Chondrocyte (in vitro differentiated cells): ENCODE results near the gene ADCY7. TPM values are rescaled to one million over a fixed set of nuclear protein-coding genes. Genes with fewer than 3 reads are reported as not detected.

Experiments
- DNase-seq: peaks from one replicate; pipeline ENCODE4 v3.0.0; 2021; ENCODE audit warnings: mixed read lengths, low spot score
- H3K27ac Mint-ChIP-seq: one replicate; pipeline ENCODE4 v1.8.0; 2021; ENCODE audit warnings: mild to moderate bottlenecking, moderate library complexity, mixed read lengths; ENCODE audit not compliant: unreplicated experiment
- H3K27me3 Mint-ChIP-seq: 2 replicates; pipeline ENCODE4 v1.8.0; 2021; ENCODE audit warnings: low read depth, mixed read lengths
- H3K36me3 Mint-ChIP-seq: 2 replicates; pipeline ENCODE4 v1.8.0; 2021; ENCODE audit warnings: low read depth, mixed read lengths
- H3K4me1 Mint-ChIP-seq: 2 replicates; pipeline ENCODE4 v1.8.0; 2021; ENCODE audit warnings: low read depth, mild to moderate bottlenecking, mixed read lengths
- H3K4me3 Mint-ChIP-seq: one replicate; pipeline ENCODE4 v1.8.0; 2021; ENCODE audit warnings: mild to moderate bottlenecking, moderate library complexity, mixed read lengths; ENCODE audit not compliant: unreplicated experiment
- H3K9me3 Mint-ChIP-seq: 2 replicates; pipeline ENCODE4 v1.8.0; 2021; ENCODE audit warnings: low read depth, mixed read lengths
- total RNA-seq: library from RNA; stranded (reverse); gene quantifications from 3 replicates; pipeline ENCODE4 v1.2.1, GENCODE V29; 2021
- TF ChIP-seq, protein P1 (sequence below): fragments of 200-600 bp; sonication (generic); IDR thresholded peaks from 2 replicates; pipeline ENCODE4 v1.5.0; 2021; ENCODE audit warnings: antibody characterized with exemption, mild to moderate bottlenecking, moderate library complexity

The ADCY7 gene
- total RNA-seq, 1 donor from 2014 or later = 9.1 TPM

DNA sequence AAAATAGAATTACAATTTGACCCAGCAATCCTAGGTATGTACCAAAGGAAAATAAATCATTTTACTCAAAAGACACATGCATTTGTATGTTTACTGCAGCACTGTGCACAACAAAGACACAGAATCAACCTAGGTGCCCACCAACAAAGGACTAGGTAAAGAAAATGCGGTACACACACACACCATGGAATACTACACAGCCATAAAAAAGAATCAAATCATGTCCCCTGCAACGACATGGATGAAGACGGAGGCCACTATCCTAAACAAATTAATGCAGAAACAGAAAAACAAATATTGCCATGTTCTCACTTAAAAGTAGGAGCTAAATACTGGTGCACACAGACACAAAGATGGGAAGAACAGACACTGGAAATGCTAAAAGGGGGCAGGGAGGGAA is 66.2 kb downstream of the ADCY7 start:
- H3K36me3 Mint-ChIP-seq = peaks cover 15% of the 10 kb centered on the region
- H3K9me3 Mint-ChIP-seq = peaks cover 3% of the 10 kb centered on the region
- no peak for DNase-seq
- TF ChIP-seq, protein P1, sequence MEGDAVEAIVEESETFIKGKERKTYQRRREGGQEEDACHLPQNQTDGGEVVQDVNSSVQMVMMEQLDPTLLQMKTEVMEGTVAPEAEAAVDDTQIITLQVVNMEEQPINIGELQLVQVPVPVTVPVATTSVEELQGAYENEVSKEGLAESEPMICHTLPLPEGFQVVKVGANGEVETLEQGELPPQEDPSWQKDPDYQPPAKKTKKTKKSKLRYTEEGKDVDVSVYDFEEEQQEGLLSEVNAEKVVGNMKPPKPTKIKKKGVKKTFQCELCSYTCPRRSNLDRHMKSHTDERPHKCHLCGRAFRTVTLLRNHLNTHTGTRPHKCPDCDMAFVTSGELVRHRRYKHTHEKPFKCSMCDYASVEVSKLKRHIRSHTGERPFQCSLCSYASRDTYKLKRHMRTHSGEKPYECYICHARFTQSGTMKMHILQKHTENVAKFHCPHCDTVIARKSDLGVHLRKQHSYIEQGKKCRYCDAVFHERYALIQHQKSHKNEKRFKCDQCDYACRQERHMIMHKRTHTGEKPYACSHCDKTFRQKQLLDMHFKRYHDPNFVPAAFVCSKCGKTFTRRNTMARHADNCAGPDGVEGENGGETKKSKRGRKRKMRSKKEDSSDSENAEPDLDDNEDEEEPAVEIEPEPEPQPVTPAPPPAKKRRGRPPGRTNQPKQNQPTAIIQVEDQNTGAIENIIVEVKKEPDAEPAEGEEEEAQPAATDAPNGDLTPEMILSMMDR = no peak
- no peak overlapping the region for H3K4me3 Mint-ChIP-seq
- H3K4me1 Mint-ChIP-seq = peaks cover 51% of the 10 kb centered on the region
- no peak overlapping the region for H3K27ac Mint-ChIP-seq
- H3K27me3 Mint-ChIP-seq = no peaks in the 10 kb centered on the region

DNA sequence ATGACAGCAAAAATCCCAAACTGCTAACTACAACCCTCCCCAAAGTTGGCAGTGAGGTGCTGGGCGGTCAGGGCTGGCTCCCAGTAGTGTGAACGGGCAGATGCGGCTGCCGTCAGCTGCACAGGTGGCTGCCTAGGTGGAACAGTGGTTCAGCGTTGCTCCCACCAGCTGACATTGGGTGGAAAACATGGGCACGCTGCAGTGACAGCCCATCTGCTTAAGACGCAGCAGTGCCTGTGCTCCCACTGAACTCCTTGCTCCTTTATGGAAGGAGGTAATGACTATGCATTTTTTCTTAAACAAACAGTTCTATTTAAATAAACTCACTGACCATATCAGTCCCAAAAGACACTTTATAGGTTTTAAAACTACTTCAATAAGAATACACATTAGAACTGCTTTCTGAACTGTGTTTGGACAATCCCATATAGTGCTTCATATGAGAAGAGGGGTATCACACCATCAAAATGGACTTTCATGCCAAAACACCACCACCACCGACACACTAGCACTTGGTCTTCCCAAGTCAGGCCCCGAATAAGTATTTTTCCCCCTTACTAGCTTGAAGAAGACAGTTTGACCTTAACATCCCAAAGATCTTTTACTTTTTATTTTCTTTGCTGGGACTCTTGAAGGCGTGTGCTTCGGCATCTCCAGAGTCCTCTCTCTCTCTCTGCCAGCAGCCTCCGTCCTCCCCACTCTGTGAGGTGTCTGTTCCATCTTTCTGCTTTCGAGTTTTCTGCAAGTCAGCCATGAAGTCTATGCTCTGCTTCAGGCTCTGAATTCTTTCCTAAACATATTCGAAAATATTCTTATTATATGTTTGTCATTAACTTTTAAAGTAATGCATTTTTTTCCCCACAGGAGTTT is 68.0 kb downstream of the ADCY7 start:
- Mint-ChIP-seq H3K4me3 (no peak overlapping the region), H3K36me3 (peaks cover 14% of the 10 kb centered on the region), H3K4me1 (peaks cover 64% of the 10 kb centered on the region), H3K9me3 (peaks cover 3% of the 10 kb centered on the region), H3K27ac (peak overlapping the region; percentile 0), H3K27me3 (no peaks in the 10 kb centered on the region)
- TF ChIP-seq, protein P1 = no peak
- DNase-seq = no peak

DNA sequence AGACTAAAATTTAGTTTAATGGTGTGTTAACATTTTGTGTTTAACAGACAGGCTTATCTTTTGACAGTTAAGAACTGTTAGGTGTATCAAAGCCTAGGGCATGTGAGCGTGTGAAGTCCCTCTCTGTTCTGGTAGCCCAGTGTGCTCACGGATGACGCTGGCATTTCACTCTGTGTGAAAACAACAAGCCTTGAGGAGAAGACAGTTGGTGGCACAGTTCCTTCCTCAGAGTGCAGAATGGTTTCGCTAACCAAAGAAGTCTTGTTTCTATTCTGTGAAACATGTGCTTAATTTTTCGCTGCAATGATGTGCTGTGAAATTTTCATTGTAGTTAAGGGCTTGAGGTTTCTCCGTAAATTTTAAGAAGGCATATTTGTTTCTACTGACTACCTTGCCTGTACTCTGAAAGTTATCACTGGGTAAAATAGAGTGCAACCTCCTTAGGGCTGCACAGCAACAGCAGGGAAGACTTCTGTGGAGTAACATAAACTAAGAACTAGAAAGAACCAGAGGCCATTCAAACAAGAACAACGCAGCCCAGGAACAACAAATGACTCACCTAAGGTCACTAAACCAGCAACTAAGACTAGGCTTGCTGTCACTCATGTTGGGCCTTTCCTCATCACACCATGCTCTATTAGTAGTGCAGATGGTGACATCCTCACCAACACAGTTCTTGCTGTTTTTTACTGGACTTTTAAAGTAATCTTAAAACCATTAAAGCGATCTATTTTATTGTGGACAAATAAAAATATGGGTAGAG is 69.0 kb downstream of the ADCY7 start:
- peaks cover 14% of the 10 kb centered on the region for H3K36me3 Mint-ChIP-seq
- TF ChIP-seq, protein P1 = no peak
- DNase-seq = no peak
- no peaks in the 10 kb centered on the region for H3K27me3 Mint-ChIP-seq
- H3K4me1 Mint-ChIP-seq = peaks cover 56% of the 10 kb centered on the region
- no peak overlapping the region for H3K27ac Mint-ChIP-seq
- peaks cover 3% of the 10 kb centered on the region for H3K9me3 Mint-ChIP-seq
- H3K4me3 Mint-ChIP-seq = no peak overlapping the region

DNA sequence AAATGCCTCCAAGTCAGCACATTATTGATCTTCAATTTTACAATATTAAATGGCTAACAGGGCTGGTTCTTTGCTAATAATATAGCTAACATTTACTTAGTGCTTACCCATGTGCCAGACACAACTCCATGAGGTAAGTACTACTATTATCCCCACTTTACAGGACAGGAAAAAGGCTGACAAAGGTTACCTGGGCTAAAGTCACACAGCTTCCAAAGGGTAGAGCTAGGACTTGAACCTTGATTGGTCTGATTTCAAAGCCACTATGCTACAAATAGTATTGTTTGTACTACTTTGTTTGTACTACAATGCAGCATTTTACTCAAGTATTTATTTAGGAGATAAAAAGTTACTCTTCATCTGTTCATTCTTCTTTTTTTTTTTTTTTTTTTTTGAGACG is 70.5 kb downstream of the ADCY7 start:
- Mint-ChIP-seq H3K36me3 (peaks cover 10% of the 10 kb centered on the region), H3K4me1 (peaks cover 62% of the 10 kb centered on the region), H3K4me3 (no peak overlapping the region), H3K27me3 (no peaks in the 10 kb centered on the region), H3K9me3 (peaks cover 3% of the 10 kb centered on the region), H3K27ac (peak overlapping the region; percentile 39)
- TF ChIP-seq, protein P1 = no peak
- DNase-seq = no peak
